GM19193 (cell line): ENCODE results near the gene KIAA1755.

Experiments used
- POLR2A ChIP-seq: IDR thresholded peaks from 4 replicates; pipeline ENCODE4 v1.6.1; 2011; ENCODE audit not compliant: insufficient read depth, insufficient read length; ENCODE audit errors: extremely low read depth

The KIAA1755 gene, protein sequence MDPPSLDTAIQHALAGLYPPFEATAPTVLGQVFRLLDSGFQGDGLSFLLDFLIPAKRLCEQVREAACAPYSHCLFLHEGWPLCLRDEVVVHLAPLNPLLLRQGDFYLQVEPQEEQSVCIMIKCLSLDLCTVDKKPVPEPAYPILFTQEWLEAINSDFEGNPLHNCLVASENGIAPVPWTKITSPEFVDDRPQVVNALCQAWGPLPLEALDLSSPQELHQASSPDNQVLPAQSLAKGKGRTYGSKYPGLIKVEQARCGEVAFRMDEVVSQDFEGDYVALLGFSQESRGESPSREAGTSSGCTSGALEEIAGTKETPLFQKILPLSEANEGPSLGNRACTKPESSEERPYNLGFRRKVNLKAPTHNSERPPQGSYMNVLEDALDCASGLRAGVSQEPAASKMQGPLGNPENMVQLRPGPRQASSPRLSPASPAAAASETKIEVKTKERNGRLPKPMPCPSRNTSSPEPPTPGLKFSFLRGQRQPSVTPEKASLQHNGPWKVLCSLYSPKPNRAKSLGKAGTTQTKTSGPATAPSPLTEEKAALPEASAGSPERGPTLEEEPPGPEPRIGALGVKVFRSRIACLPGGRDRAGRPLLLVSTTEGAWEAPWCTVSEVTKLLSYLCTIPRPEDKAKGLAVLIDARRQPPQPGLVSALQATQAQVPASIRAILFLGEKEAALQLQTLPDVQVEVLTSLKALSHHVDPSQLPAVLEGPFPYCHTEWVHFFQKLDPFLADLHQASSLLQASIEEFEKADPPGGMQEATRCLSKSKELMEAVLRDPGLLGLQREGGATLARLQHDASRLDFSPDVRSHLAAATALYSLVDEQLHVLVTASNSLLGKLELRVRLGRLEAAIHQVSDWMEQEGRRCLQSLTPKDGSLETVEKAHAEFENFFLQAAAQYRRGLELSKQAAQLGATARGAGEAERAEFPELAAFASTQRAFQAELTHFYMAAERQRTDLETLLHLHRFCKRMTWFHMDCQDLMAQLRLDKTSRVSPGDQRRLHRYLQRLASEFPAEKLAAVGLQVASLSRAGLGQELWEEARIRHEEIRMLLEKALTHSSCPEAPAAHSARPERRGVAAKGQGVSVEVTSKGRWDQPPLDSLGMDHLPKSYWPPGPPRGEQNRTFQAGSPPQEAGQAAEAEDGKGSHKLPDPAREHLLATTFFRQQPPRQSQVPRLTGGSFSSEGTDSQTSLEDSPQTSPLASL

DNA sequence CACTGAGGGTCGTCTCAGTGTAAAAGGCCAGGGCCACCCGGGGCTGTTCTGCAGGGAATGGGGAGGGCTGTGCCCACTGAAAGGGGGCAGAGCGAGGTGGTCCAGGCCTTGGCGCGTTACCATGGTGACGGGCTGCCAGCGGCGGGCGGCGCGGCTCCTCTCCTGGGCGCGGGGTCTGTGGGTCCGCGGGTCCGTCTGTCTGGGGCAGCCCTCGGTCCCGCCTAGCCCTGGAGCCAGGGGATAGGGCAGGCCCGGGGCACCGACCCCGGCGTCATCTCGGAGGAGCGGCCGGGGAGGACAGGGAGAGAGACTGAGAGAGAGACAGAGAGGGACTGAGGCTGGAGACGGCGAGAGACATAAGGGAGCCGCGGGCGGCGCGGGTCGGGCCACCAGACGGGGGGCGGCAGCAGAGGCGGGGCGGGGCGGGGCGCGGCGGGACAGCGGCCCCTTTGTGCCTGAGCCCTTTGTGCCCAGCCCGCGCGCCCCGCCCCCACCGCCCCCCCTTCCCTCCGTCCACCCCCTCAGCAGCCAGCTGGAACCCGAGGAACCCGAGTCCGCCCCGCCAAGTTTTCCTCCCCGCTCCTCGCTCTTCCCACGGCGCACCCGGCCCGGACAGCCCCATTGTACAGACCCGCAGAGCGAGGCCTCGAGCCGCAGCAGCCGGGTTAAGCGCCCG, at the start of gene KIAA1755:
Gene KIAA1755 (minus strand): TSS at position 358 of the 676 bp plus-strand sequence. CDS start 235 bp downstream, at position 123.
- TF ChIP-seq POLR2A: no peak

GRCh38 chr20:38308447-38308846, 47.9 kb upstream of the KIAA1755 start:
- no peak for TF ChIP-seq POLR2A

GRCh38 chr20:38308047-38308438, 47.5 kb upstream of the KIAA1755 start:
- TF ChIP-seq POLR2A: no peak

DNA sequence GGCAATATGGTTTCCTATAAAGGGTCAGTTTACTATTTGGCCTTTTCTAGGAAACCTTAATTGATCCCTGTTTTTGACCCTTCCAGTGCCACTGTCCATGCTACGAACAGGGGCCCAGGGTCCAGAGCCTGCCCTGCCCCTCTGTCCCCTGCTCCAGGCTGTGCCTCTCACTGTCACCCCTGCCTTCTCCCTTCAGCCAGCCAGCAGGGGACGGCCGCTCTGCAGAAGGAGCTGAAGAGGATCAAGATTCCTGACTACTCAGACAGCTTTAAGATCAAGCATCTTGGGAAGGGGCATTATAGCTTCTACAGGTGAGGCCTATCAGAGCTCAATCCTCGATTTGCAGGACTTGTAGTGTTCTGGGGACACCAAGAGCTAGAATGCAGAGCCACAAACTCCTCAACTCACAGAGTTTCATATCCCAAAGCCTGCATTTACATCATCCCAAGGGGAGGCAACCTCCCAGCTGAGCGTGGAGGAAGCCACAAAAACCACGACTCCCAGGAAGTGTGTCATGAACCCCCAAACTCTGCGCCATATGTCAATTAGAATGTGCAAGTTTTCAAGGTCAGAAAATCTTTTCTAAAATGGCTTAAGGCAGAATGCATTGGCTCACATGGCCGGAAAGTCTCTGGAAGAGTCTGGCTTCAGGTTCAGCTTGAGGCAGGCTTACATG, 47.0 kb upstream of the KIAA1755 start:
- no peak for TF ChIP-seq POLR2A

DNA sequence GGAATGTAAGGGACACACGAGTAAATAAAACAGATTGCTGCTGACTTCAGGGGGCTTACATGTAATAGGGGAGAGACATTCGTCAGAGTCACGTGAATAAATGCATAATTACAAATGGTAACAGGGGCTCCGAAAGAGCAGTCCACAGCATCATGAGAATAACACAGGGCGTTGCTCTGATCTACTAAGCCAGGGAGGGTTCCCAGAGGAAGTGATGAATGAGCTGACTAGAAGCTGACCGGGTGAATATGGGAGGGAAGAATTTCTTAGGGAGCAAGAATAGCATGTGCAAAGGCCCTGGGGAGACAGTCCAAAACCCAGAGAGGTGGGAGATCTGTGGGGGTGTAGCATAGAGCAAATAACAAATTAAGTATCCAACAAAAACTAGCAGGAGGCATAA, 45.8 kb upstream of the KIAA1755 start:
- TF ChIP-seq POLR2A: no peak

DNA sequence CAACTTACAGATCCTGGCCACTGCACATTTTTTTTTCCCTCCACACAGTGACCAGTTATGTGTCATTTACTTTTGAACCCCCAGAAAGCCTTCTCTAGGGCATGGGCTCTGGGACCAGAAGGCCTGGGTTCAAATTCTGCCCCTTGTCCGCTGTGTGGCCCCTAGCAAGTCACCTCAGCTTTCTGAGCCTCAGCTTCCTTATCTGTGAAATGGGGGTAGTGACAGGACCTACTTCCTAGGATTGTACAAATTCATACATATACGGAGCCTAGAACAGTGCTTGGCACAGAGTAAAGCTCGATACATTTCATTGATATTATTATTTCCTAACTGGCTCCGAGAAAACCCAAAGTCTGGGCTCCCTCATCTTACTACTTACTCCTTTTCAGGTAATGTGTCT, 45.0 kb upstream of the KIAA1755 start:
- no peak for TF ChIP-seq POLR2A

DNA sequence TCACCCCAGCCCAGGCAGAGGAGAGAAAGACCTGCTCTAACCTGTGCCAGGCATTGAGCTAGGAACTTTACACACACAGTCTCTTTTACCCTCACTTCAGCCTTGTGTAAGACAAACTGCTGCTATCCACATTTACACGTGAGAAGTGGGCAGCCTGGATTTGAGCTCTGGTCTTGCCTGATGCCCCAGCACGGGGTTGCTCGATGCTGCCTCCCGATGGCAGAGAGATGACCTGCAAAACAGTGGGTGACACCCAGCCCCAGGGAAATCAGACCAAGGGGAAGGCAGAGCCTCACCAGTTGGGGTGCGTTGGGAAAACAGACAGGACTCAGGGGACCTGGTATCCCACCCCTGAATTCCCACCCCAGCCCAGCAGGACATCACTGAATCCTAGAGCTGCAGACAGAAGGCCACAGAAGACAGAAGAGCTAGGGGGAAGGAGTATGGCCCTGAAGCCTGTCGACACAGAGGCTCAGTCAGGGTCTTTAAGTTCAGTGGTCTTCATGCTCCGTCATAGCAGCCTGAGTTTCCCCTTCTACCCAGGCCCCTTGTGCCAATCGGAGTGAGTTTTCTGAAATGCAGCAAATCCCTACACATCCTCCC, 44.4 kb upstream of the KIAA1755 start:
- TF ChIP-seq POLR2A: no peak

GRCh38 chr20:38303908-38304379, 43.4 kb upstream of the KIAA1755 start, which contains the start of gene BPI:
Gene BPI (plus strand): TSS chr20:38304156. CDS start chr20:38304224, 68 bp downstream.
- no peak for TF ChIP-seq POLR2A

GRCh38 chr20:38302786-38303185, 42.3 kb upstream of the KIAA1755 start:
- no peak for TF ChIP-seq POLR2A

- TF ChIP-seq POLR2A: no peak
These were observed 40.8 kb upstream of the KIAA1755 start for GRCh38 chr20:38301309-38301708.

DNA sequence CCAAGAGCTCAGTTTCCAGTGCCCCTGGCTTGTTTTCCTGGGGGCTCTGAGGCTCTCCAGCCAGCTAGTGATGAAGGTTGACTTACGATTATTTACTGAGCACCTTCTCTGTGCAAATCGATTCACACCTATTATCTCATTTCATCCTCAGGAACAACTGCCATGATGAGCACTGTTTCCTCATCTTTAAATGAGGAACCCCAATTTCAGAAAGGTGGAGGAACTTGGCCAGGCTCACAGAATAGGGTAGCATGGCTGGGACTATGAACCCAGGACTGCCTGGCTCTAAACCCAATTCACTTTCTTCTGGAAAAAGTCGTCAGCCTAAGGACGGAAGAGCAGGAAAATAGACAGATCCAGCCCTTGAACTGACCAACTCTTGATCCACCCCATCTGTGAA, 39.9 kb upstream of the KIAA1755 start:
- no peak for TF ChIP-seq POLR2A

DNA sequence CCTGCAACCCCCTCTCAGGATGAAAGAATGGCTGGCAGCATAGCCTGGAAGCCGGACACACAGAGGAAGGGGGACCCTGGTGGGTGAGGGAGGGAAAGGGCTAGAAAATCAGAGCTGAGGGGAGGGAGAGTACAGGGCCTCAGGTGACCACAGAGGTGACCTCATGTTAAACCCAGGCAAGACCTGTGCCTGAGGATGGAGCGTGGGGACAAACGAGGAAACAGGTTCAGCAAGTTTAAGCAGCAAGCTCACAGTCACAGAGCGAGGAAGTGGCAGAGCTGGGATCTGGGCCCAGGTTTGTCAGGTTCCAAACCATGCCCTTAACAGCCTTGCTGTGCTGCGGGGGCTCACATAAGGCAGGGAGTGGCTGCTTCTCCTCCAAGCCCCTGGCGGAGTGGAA, 39.4 kb upstream of the KIAA1755 start:
- no peak for TF ChIP-seq POLR2A

DNA sequence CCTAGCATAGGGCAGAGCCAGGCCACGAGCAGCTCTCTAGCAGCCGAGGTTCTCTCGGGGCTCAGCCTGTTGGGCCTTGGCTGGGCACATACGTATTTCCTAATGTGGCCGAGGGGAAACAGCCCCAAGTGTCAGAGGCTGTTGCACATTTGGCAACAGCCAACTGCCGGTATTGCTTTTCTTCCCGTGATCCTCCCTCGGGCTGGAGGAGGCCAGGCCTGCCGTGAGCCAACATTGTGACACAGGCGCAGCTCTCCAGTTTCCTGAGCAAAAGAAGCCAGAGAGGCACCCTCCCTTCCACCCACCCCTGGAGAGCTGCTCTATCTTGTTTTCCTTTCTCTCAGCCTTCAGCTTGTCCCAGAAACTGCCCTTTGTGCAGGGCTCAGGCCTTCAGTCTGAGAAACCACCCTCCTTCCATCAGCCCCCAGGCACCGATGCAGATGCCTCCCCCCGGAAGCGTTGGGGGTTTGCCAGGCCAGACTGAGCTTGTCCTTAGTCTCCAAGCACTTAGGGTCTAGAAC, 38.3 kb upstream of the KIAA1755 start:
- no peak for TF ChIP-seq POLR2A
